K562 (cell line): ENCODE results near the gene HERPUD2. TPM values are rescaled to one million over a fixed set of nuclear protein-coding genes. Genes with fewer than 3 reads are reported as not detected.

Source experiments
- ATAC-seq: fragments of 200-7000 bp; cut with Tn5 transposase; 3 replicates; pipeline ENCODE4 v1.9.1; 2020; ENCODE audit warnings: moderate library complexity
- BruUV-seq: library from RNA; stranded (reverse); fragments of 400-500 nt; replicated peaks from 2 replicates; lab custom pipeline; 2021; lab: Mats Ljungman, UMichigan
- CTCF ChIA-PET: fragments of 300-600 bp; formaldehyde crosslinking; extraction: SDS; loops from one replicate; lab custom pipeline; 2021; ENCODE audit warnings: low intra/inter-chr PET ratio; lab: Yijun Ruan, JAX
- POLR2A ChIA-PET: fragments of 300-600, 350-650 bp; sonication (Branson Sonifier 250); formaldehyde crosslinking; extraction: SDS; loops from one replicate; lab custom pipeline; 2021; ENCODE audit warnings: antibody characterized with exemption, inconsistent platforms; lab: Yijun Ruan, JAX
- DNase-seq, 4 experiments: peaks; one replicate each; pipeline versions ENCODE4 v3.0.0 to v3.0.0-alpha.2; 2011 to 2018; ENCODE audit warnings: low spot score in 3 of 4, mixed read lengths in 3 of 4; ENCODE audit errors: extremely low read depth in 1 of 4
- FAIRE-seq: peaks from 2 replicates; lab custom pipeline; 2011; peaks lifted over from hg19 to GRCh38; lab: Jason Lieb, UNC
- H2AFZ ChIP-seq: 2 replicates; pipeline ENCODE4 v1.6.0; 2011; ENCODE audit warnings: low read depth, low read length, control low read depth, inconsistent platforms
- H3K27ac ChIP-seq: fragments of 200-600 bp; 3 replicates; pipeline ENCODE4 v1.8.0; 2011; ENCODE audit warnings: low read depth, mild to moderate bottlenecking, control low read depth, inconsistent platforms, low read length, moderate library complexity, mixed read lengths; ENCODE audit errors: extremely low read depth
- H3K27me3 ChIP-seq, 2 experiments: fragments of 300-600 bp in 1 of 2; 2 replicates in 1 of 2; 3 replicates in 1 of 2; pipeline versions ENCODE4 v1.6.0 to v1.8.0; 2011; ENCODE audit warnings: inconsistent platforms in 2 of 2, low read length in 2 of 2, mild to moderate bottlenecking in 1 of 2, mixed read lengths in 1 of 2, moderate library complexity in 1 of 2; ENCODE audit not compliant: control insufficient read depth in 2 of 2, insufficient read depth in 2 of 2
- H3K36me3 ChIP-seq: fragments of 300-600 bp; 3 replicates; pipeline ENCODE4 v1.8.0; 2011; ENCODE audit warnings: mild to moderate bottlenecking, low read length, inconsistent platforms; ENCODE audit not compliant: control insufficient read depth, insufficient read depth
- H3K4me1 ChIP-seq, 2 experiments: fragments of 200-600 bp in 1 of 2; replicated peaks in 1 of 2; 2 replicates in 1 of 2; 3 replicates in 1 of 2; pipeline versions ENCODE4 v1.5.1 to v1.8.0; 2011; ENCODE audit warnings: inconsistent platforms in 2 of 2, low read length in 2 of 2, mild to moderate bottlenecking in 1 of 2, mixed read lengths in 1 of 2, moderate library complexity in 1 of 2; ENCODE audit not compliant: control insufficient read depth in 2 of 2, insufficient read depth in 2 of 2
- H3K4me2 ChIP-seq: 2 replicates; pipeline ENCODE4 v1.6.1; 2011; ENCODE audit warnings: low read length, control low read depth, inconsistent platforms, mixed read lengths; ENCODE audit not compliant: insufficient read depth
- H3K4me3 ChIP-seq: fragments of 200-600 bp; sonication (generic), shearing (Covaris generic); 2 replicates; pipeline ENCODE4 v1.5.1; 2016; ENCODE audit warnings: control low read depth, inconsistent platforms
- H3K79me2 ChIP-seq: fragments of 200-600 bp; 3 replicates; pipeline ENCODE4 v1.8.0; 2011; ENCODE audit warnings: low read length, inconsistent platforms; ENCODE audit not compliant: control insufficient read depth, insufficient read depth
- H3K9ac ChIP-seq, 2 experiments: 2 replicates each; pipeline versions ENCODE4 v1.6.0 to v1.6.1; 2011; ENCODE audit warnings: low read depth in 2 of 2, low read length in 2 of 2, control low read depth in 1 of 2, inconsistent platforms in 1 of 2, mild to moderate bottlenecking in 1 of 2, mixed read lengths in 1 of 2; ENCODE audit not compliant: insufficient read depth in 1 of 2
- H3K9me1 ChIP-seq: one replicate; pipeline ENCODE4 v1.6.0; 2011; ENCODE audit warnings: inconsistent platforms, mild to moderate bottlenecking, low read length, moderate library complexity; ENCODE audit not compliant: control insufficient read depth, insufficient read depth
- H3K9me3 ChIP-seq: replicated peaks from 2 replicates; pipeline ENCODE4 v1.5.1; 2011; ENCODE audit warnings: low read depth, low read length, inconsistent platforms; ENCODE audit not compliant: control insufficient read depth, insufficient read depth
- H4K20me1 ChIP-seq: replicated peaks from 2 replicates; pipeline ENCODE4 v1.6.1; 2011; ENCODE audit warnings: low read length, inconsistent platforms, mixed read lengths; ENCODE audit not compliant: control insufficient read depth, insufficient read depth
- E2F3 ChIP-seq: fragments of 250-450 bp; sonication (Bioruptor Pico); IDR thresholded peaks from 2 replicates; pipeline ENCODE4 v1.4.0; 2020; ENCODE audit warnings: mild to moderate bottlenecking
- HCFC1 ChIP-seq: IDR thresholded peaks from 2 replicates; pipeline ENCODE4 v1.6.1; 2012; ENCODE audit warnings: low read depth, low read length, improper control_type of control experiment
- HIVEP1 ChIP-seq: fragments of 250-450 bp; sonication (Bioruptor Pico); IDR thresholded peaks from 2 replicates; pipeline ENCODE4 v1.4.0; 2020; ENCODE audit warnings: mild to moderate bottlenecking
- NFIC ChIP-seq: fragments of 450-650 bp; IDR thresholded peaks from 2 replicates; pipeline ENCODE4 v1.6.1; 2017; ENCODE audit warnings: mild to moderate bottlenecking, inconsistent platforms
- PHF20 ChIP-seq: fragments of 450-650 bp; IDR thresholded peaks from 2 replicates; pipeline ENCODE4 v1.6.1; 2018; ENCODE audit not compliant: partially characterized antibody
- TAF7 ChIP-seq: fragments of 450-650 bp; IDR thresholded peaks from 2 replicates; pipeline ENCODE4 v1.6.1; 2016; ENCODE audit warnings: missing genetic modification characterization, missing compliant biosample characterization
- THRAP3 ChIP-seq: fragments of 450-650 bp; IDR thresholded peaks from 2 replicates; pipeline ENCODE4 v1.6.1; 2016; ENCODE audit warnings: mild to moderate bottlenecking, inconsistent platforms, borderline replicate concordance
- ZC3H4 ChIP-seq: sonication (generic); formaldehyde crosslinking; IDR thresholded peaks from 2 replicates; pipeline ENCODE4 v1.9.0; 2021; ENCODE audit warnings: missing genetic modification reagents, borderline replicate concordance
- ZNF12 ChIP-seq: sonication (generic); formaldehyde crosslinking; IDR thresholded peaks from 2 replicates; pipeline ENCODE4 v1.4.0; 2020; ENCODE audit warnings: mild to moderate bottlenecking, missing genetic modification reagents
- WGBS: fragments of 100-300 bp; shearing (Covaris generic); methylation state at CpG from one replicate; pipeline ENCODE4 v1.1.6; 2016; ENCODE audit warnings: low coverage, mixed read lengths; ENCODE audit not compliant: insufficient coverage; ENCODE audit errors: missing lambda C conversion rate; 5-methylcytosine and 5-hydroxymethylcytosine counted together
- in situ Hi-C: fragments of 300-500 bp; cut with MboI; formaldehyde crosslinking; loops from 4 replicates; pipeline ENCODE4 v1.15.0; 2018; ENCODE audit warnings: inconsistent platforms, mixed read lengths
- intact Hi-C: fragments of 100-400 bp; cut with micrococcal nuclease; formaldehyde crosslinking; loops from 2 replicates; pipeline ENCODE4 v1.14.2; 2022
- polyA plus RNA-seq, 8 experiments: library from polyadenylated mRNA; depleted of rRNA in 4 of 8; stranded (reverse) in 5 of 8; unstranded in 3 of 8; fragments of >200 nt; fragmentation: Nextera tagmentation in 2 of 8; fragmentation: Illumina TruSeq in 1 of 8; extraction: Ambion mirVana in 2 of 8; extraction: Trizol in 1 of 8; gene quantifications; 2 replicates each; pipeline versions ENCODE4 v1.2.1 to v1.2.3, GENCODE V29; 2011 to 2014; ENCODE audit warnings: inconsistent platforms in 1 of 8, missing spikeins in 1 of 8
- total RNA-seq, 7 experiments: library from RNA; depleted of rRNA in 6 of 7; stranded (reverse); fragments of >200 nt in 6 of 7; fragmentation: Illumina TruSeq in 2 of 7; extraction: Trizol in 2 of 7; gene quantifications; 2 replicates each; pipeline versions ENCODE4 v1.2.1 to v1.2.3, GENCODE V29; 2011 to 2021; ENCODE audit warnings: low replicate concordance in 1 of 7

Gene HERPUD2
- total and polyA plus RNA-seq, 9 of the 15 experiments (the other 6 are each of a cell fraction or from before 2014, with no cell fraction given): 4.1 to 28.5 (median 12.3) TPM

- Histone ChIP-seq H3K9ac (no peak overlapping the region), H3K79me2 (no peaks in the 10 kb centered on the region), H3K27ac (no peak overlapping the region), H3K27me3 (no peaks in the 10 kb centered on the region; a peak in 2 of 5 replicates), H3K4me2 (no peak overlapping the region), H3K9me3 (no peaks in the 10 kb centered on the region), H3K4me1 (no peaks in the 10 kb centered on the region), H4K20me1 (no peaks in the 10 kb centered on the region), H3K4me3 (no peak overlapping the region), H3K9me1 (no peaks in the 10 kb centered on the region), H3K36me3 (no peaks in the 10 kb centered on the region), H2AFZ (no peak overlapping the region)
- no peak for DNase-seq
- TF ChIP-seq E2F3 (CRISPR knock-in tag) (no peak), PHF20 (no peak), THRAP3 (no peak), NFIC (no peak), HCFC1 (no peak), ZNF12 (CRISPR knock-in tag) (no peak), ZC3H4 (CRISPR knock-in tag) (no peak), HIVEP1 (CRISPR knock-in tag) (no peak), TAF7 (tag) (no peak)
- POLR2A ChIA-PET: interaction anchor here (0.7 kb wide), 1 partner anchor 137 kb away, joined by 3 read pairs; no protein-coding TSS in a partner anchor
- no TSS peak for BruUV-seq
- CTCF ChIA-PET: no interaction called here
- 0% methylated on average over 2 of the region's 2 CpGs for WGBS
- in situ Hi-C loops (no loop called here), intact Hi-C loops (no loop called here)
- no peak for FAIRE-seq
- ATAC-seq: no peak
Observed at GRCh38 chr7:35584990-35585389, 109.9 kb downstream of the HERPUD2 start.
